Frontal cortex (tissue), 4 donors: Measurements from ENCODE around the gene ODC1. TPM values are rescaled to one million over a fixed set of nuclear protein-coding genes. Genes with fewer than 3 reads are reported as not detected.
A peak's percentile ranks its signal among the peaks of the same experiment; 100 is the strongest.
"Not testable (repeated sequence)": the region's sequence is repeated elsewhere in the genome, so short reads cannot be mapped to it uniquely, and the experiment has no call there.

Experiments
- DNase-seq, 2 donors: peaks; one replicate each; pipeline ENCODE4 v3.0.0; 2012; ENCODE audit warnings: low spot score in 2 of 2
- FAIRE-seq: peaks from 2 replicates; lab custom pipeline; 2012; peaks lifted over from hg19 to GRCh38; lab: Jason Lieb, UNC
- total RNA-seq: library from RNA; depleted of rRNA; stranded (reverse); fragments of >200 nt; gene quantifications from one replicate; pipeline ENCODE4 v1.2.3, GENCODE V29; 2014
- donor health status: control.
- donor health status: control.
- donor health status: control.

ODC1 gene
- total RNA-seq = 143 TPM

GRCh38 chr2:10447895-10448575 is at the start of gene ODC1:
ODC1 (minus strand) TSS chr2:10448327; CDS start chr2:10445032, 3,295 bp downstream.
- peak; percentile 98 for DNase-seq
- no peak for FAIRE-seq

- DNase-seq = peak; percentile 26 to 75
These were observed 49.7 kb upstream of the ODC1 start for GRCh38 chr2:10497797-10498251.

DNA sequence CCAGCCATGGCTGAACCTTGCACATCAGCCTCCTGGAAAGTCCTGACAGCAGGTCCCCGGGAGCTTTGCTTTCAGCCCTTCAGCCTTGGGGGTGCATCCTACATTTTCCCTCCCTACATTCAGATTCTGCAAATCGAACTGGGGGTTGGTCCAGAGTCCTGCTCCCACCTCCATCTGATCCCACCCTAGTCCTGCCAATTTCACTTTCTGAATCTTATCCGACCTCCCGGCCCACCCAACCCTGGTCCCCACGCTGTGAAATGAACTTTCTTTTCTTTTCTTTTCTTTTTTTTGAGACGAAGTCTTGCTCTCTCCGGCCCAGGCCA is 47.8 kb upstream of the ODC1 start:
- DNase-seq (no peak), FAIRE-seq (no peak)

More at GRCh38 chr2:10497797-10498251, 49.7 kb upstream of the ODC1 start:
- FAIRE-seq = no peak

GRCh38 chr2:10495311-10495987 is 47.3 kb upstream of the ODC1 start:
- DNase-seq (no peak), FAIRE-seq (no peak)

DNA sequence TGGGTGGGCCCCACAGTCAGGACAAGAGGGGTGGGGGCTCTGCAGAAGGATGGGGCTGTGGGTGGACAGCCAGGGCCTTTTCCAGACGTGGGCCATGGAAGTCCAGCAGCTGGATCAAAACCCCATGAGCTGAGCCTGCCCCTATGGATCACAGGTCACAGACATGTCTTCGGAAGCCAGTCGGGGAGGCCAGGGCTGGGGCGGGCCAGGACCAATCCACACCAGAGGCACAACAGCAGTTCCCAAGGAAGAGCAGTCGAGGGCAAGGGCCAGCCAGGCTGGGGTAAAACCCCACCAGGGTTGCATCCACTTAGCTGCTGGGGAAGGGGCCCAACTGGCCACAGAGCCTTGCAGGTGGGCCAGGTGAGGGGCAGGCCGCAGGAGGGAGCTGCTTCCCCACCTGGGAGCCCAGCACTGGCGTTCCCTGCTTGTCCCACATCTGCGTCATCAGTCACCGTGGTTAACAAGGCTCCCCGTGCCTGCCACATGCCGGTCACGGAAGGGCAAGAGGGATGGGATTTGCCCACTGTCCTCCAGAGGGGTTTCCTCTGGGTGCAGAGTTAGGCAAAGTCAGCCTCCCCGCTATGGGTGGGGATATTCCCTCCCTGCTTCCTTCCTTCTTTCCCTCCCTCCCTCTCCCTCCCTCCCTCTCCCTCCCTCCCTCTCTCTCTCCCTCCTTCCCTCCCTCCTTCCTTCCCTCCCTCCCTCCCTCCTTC is 46.4 kb upstream of the ODC1 start:
- DNase-seq = no peak
- no peak for FAIRE-seq

DNA sequence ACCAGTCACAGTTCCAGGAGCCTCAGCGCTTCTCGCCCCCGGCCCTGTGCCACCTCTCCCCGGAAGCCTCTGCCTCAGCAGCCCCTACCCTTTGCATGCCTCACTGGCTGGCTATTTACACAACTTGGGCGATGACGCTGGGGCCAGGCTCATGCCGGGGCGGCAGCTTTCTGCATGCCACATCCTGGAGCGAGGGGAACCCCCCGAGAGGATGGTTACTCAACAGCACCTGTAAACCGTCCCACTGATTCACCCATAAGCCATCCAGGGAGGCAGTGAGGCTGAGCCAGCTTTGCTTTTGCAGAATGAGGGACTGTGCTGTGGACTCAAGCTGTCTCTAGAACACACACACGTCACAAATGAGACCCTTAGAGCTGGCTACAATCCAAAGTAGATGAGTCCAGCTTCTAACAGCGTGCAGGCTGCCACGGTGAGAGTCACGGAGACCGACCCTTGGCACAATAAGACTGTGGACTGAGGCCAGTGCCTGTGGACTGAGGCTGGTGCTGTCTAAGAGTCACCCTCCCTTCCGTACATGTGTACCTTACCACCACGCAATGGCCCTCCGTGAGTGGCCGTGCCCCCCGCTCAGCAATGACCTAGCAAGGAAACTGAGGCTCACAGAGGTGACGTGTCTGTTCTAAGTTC is 45.6 kb upstream of the ODC1 start:
- FAIRE-seq (no peak), DNase-seq (no peak)

- no peak for FAIRE-seq
- DNase-seq = no peak
These were observed 45.0 kb upstream of the ODC1 start for GRCh38 chr2:10493075-10493633.

- DNase-seq = no peak
- FAIRE-seq = no peak
These were observed 42.7 kb upstream of the ODC1 start for GRCh38 chr2:10490806-10491291.

- FAIRE-seq = no peak
- DNase-seq = no peak
These were observed 41.9 kb upstream of the ODC1 start for GRCh38 chr2:10489842-10490555.

GRCh38 chr2:10488142-10488541 is 40.0 kb upstream of the ODC1 start:
- FAIRE-seq, DNase-seq: not testable (repeated sequence)

GRCh38 chr2:10487741-10488104 is 39.6 kb upstream of the ODC1 start:
- FAIRE-seq, DNase-seq: not testable (repeated sequence)

DNA sequence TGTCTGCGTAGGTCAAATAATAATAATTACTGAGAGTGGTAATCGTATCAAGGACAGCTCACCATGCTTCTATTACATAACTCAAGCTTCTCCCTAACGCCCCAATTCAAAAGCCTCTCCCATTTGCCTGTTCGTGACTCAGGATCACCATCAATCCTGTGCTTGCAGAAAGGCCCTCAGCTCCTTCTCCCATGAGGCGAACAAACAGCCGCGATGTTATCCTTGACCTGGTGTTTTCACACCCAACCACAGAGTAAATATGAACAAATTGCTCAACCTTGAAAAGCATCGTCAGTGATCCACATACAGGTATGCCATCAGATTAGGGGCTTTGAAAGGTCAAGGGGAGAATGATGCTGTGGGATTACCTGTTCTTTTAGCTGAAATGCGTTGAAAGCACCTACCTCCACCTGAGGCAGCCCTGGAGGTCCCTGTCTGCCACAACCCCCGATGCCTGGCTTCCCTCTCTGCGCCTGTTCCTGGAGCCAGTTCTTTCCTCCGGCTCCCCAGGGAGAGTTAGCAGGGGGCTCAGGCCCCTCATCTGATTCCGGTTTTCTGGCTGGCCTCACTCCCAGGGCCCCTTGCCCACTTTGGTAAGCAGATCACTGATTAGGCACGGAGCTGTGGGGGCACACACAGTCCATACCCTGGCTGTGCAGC is 39.1 kb upstream of the ODC1 start:
- DNase-seq (no peak), FAIRE-seq (no peak)

GRCh38 chr2:10486601-10487079 is 38.5 kb upstream of the ODC1 start:
- FAIRE-seq (no peak), DNase-seq (no peak)

GRCh38 chr2:10486091-10486490 is 38.0 kb upstream of the ODC1 start:
- FAIRE-seq = no peak

GRCh38 chr2:10482913-10483312 is 34.8 kb upstream of the ODC1 start:
- FAIRE-seq (no peak), DNase-seq (no peak)

More at GRCh38 chr2:10486091-10486490, 38.0 kb upstream of the ODC1 start:
- DNase-seq = no peak

- DNase-seq (no peak), FAIRE-seq (no peak)
These were observed 34.3 kb upstream of the ODC1 start for GRCh38 chr2:10482460-10482859.

DNA sequence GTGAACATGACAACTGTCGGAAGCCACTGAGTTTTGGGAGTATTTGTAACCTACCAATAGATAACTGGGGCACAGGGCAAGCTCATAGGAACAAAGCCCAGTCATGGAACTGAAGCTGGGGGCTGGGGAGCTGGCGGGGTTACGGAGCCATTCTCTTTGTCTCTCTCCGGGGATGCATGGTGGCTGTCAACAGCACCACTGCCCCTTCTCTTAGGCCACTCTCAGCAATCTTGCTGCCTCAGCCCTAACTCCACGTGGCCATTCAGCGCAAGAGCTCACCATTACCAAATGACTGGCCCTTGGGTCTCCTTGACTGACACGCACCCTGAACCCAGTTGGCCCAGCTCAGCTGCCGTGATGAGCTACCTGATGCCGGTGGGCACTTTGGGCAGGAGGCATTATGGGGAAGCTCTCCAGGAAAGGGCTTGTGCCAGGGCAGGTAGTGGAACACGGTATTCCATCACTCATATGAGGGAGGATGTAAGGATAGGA is 33.6 kb upstream of the ODC1 start:
- FAIRE-seq (no peak), DNase-seq (no peak)

DNA sequence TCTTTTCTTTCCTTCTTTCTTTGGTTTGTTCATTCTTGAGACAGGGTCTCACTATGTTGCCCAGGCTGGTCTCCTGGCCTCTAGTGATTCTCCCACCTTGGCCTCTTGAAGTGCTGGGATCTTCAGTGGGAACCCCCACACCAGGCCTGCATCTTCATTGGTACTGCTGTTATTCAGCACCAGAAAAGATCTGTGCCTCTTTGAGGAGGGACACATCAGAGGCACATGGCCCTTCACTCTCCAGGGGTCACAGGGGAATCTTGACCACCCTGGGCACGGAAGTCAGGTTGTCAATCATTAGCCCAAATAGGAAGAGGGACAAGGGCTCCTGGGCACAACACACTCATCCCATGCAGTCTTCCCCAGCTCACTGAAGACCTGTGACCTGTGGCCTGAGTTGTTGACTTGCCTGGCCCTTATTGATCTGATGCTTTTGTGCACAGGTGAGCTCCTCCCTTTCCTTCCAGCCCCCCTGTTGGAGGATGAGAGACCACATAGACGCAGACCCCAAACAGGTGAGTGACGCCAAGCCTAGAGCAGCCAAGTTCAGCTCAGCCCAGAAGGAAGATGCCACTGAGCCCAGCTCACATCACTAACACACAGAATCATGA is 33.0 kb upstream of the ODC1 start:
- DNase-seq (no peak), FAIRE-seq (no peak)
